ENCODE data around the gene ARL14. TPM values are rescaled to one million over a fixed set of nuclear protein-coding genes. Genes with fewer than 3 reads are reported as not detected.

ARL14 gene
- total RNA-seq, 3 donors from 2014 or later = not detected

DNA sequence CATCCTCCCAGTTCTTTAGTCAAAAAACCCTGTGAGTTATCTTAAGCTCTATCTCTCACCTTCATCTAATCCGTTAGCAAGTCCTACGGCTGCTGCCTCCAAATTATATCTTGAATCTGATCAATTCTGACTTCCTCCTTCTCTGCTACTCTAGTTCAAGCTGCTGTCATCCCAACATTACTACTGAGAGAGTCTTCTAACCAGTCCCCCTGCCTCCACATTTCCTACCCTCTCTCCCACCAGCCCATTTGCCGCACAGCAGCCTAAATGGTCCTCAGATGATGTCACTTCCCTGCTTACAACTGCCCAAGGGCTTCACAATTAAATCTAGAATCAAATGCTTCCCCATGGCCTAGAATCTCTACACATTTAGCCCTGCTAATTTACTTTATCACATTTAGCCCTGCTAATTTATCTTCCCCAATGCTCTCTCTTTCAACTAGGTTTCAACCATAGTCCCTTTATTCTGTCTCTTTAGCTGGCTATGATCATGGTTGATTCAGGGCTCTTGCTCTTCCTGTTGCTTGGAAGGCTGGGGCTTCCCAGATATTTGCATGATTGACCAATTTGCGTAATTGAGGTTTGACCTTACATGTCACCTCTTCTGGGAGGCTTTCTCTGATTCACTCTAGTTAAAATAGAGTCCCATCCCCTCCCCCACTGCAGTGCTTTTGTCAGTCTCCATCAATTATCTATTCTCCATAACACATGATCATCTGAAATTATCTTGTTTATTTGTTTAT, 11.0 kb upstream of the ARL14 start:
- intact Hi-C loops (cut with DNase I; ENCODE audit: low total_unique reads) = no loop called here
- Histone ChIP-seq H3K27ac (no peak overlapping the region), H3K9me3 (no peaks in the 10 kb centered on the region), H3K27me3 (no peaks in the 10 kb centered on the region), H3K4me3 (no peak overlapping the region), H3K36me3 (no peaks in the 10 kb centered on the region), H3K4me1 (no peaks in the 10 kb centered on the region)
- TF ChIP-seq POLR2A (IDR thresholded peaks at IDR 0.05) (no peak), POLR2AphosphoS5 (IDR thresholded peaks at IDR 0.05) (no peak)
- TF ChIP-seq, protein P1, sequence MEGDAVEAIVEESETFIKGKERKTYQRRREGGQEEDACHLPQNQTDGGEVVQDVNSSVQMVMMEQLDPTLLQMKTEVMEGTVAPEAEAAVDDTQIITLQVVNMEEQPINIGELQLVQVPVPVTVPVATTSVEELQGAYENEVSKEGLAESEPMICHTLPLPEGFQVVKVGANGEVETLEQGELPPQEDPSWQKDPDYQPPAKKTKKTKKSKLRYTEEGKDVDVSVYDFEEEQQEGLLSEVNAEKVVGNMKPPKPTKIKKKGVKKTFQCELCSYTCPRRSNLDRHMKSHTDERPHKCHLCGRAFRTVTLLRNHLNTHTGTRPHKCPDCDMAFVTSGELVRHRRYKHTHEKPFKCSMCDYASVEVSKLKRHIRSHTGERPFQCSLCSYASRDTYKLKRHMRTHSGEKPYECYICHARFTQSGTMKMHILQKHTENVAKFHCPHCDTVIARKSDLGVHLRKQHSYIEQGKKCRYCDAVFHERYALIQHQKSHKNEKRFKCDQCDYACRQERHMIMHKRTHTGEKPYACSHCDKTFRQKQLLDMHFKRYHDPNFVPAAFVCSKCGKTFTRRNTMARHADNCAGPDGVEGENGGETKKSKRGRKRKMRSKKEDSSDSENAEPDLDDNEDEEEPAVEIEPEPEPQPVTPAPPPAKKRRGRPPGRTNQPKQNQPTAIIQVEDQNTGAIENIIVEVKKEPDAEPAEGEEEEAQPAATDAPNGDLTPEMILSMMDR (IDR thresholded peaks at IDR 0.05) = no peak
- DNase-seq (ENCODE audit: low spot score in 2 of 2) = no peak

DNA sequence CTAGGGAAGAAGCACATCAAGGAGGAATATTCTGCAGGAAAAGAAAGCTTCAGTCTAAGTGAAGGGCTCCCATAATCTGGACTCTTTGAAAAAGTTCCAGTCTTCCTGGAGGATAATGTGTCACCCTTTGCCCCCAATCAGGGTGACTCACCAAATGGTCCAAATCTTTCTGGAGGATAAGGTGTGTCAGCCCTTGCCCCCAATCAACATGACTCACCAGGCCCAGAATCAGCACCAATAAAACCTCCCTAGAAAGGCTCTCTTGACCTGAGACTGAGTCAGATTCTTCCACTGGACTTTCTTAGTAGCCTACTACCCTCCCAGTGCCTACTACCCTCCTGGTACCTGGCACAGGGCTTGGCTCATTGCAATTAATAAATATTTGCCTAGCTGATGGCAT, 9.5 kb upstream of the ARL14 start:
- intact Hi-C loops (cut with DNase I; ENCODE audit: low total_unique reads) = no loop called here
- H3K36me3 ChIP-seq = no peaks in the 10 kb centered on the region
- no peaks in the 10 kb centered on the region for H3K27me3 ChIP-seq
- H3K4me1 ChIP-seq = no peaks in the 10 kb centered on the region
- H3K27ac ChIP-seq = no peak overlapping the region
- H3K9me3 ChIP-seq = no peaks in the 10 kb centered on the region
- no peak for DNase-seq (ENCODE audit: low spot score in 2 of 2)
- no peak overlapping the region for H3K4me3 ChIP-seq
- TF ChIP-seq, protein P1 (IDR thresholded peaks at IDR 0.05) = no peak
- no peak for TF ChIP-seq POLR2AphosphoS5 (IDR thresholded peaks at IDR 0.05)
- TF ChIP-seq POLR2A (IDR thresholded peaks at IDR 0.05) = no peak

DNA sequence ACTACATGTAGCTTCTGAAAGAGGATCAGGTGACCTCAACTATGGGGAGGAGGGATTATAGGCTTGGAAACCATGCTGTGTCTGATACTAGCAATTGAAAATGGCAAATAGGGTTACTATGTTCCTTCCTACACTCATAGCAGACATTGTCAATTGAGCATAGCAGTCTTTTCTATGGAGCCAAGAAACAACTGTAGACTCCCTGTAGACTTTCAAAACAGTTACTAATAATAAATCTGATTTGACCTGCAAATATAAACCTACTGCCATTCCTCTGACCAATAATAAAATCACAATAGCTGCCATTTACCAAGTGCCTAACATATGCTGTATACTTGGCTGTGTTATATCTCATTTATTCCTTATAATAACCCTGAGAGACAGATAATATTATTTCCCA, 8.5 kb upstream of the ARL14 start:
- H3K4me3 ChIP-seq = no peak overlapping the region
- H3K27me3 ChIP-seq = no peaks in the 10 kb centered on the region
- DNase-seq (ENCODE audit: low spot score in 2 of 2) = no peak
- no peaks in the 10 kb centered on the region for H3K4me1 ChIP-seq
- intact Hi-C loops (cut with DNase I; ENCODE audit: low total_unique reads) = no loop called here
- no peak overlapping the region for H3K27ac ChIP-seq
- TF ChIP-seq, protein P1 (IDR thresholded peaks at IDR 0.05) = no peak
- no peaks in the 10 kb centered on the region for H3K9me3 ChIP-seq
- H3K36me3 ChIP-seq = no peaks in the 10 kb centered on the region

DNA sequence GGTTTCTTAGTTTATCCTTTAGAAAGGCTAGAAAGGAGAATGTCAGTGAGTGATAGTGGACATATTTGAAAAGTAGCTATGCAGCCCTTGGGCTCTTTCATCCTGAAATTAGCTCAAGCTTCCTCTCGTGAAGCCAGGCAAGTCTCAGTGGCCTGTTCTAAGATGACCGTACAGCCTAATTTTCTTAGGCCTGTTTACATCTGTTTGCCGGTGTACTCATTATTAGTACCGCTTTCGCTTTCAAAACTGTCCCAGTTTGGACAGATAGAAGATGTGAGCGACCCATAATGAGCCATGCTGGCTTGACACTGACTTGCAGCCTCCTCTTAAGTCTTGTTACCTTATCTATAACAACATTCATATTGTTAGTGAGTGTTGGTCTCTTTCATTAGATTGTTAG, 5.7 kb upstream of the ARL14 start:
- Histone ChIP-seq H3K4me3 (no peak overlapping the region), H3K9me3 (no peaks in the 10 kb centered on the region), H3K27me3 (no peaks in the 10 kb centered on the region), H3K27ac (no peak overlapping the region), H3K36me3 (no peaks in the 10 kb centered on the region), H3K4me1 (no peaks in the 10 kb centered on the region)
- intact Hi-C loops (cut with DNase I; ENCODE audit: low total_unique reads) = no loop called here
- TF ChIP-seq POLR2AphosphoS5 (IDR thresholded peaks at IDR 0.05) (no peak), POLR2A (IDR thresholded peaks at IDR 0.05) (no peak)
- TF ChIP-seq, protein P1 (IDR thresholded peaks at IDR 0.05) = no peak
- DNase-seq (ENCODE audit: low spot score in 2 of 2) = no peak

DNA sequence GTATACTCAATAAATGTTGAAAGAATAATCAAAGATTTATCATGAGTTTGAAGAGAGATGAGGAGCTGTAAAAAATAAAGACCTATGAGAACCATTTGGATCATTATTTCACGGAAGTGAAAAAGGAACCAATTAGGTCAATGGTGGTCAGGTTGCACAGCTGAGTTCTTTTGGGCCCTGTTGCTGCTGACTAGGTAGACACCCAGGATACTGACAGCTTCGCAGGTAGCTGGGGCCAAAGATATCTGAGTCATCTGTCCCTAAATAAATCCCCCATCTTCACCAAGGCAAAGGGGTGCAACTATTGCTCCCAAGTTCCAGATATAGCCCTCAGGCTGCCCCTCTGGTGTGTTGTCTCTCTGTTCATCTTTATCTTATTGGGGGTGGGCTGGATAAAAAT, 5.0 kb upstream of the ARL14 start:
- H3K4me3 ChIP-seq = no peak overlapping the region
- no peaks in the 10 kb centered on the region for H3K4me1 ChIP-seq
- intact Hi-C loops (cut with DNase I; ENCODE audit: low total_unique reads) = no loop called here
- H3K9me3 ChIP-seq = no peaks in the 10 kb centered on the region
- H3K36me3 ChIP-seq = no peaks in the 10 kb centered on the region
- DNase-seq (ENCODE audit: low spot score in 2 of 2) = no peak
- TF ChIP-seq POLR2A (IDR thresholded peaks at IDR 0.05) (no peak), POLR2AphosphoS5 (IDR thresholded peaks at IDR 0.05) (no peak)
- no peaks in the 10 kb centered on the region for H3K27me3 ChIP-seq
- no peak overlapping the region for H3K27ac ChIP-seq
